GM21423 (cell line): ENCODE data around the gene NDRG3.
"Not testable (repeated sequence)": the region's sequence is repeated elsewhere in the genome, so short reads cannot be mapped to it uniquely, and the experiment has no call there.

Source experiments
- ATAC-seq: cut with Tn5 transposase; IDR thresholded peaks from one replicate; pipeline ENCODE4 v1.9.1; 2021; ENCODE audit warnings: mild to moderate bottlenecking, moderate library complexity; ENCODE audit not compliant: unreplicated experiment

Gene NDRG3

DNA sequence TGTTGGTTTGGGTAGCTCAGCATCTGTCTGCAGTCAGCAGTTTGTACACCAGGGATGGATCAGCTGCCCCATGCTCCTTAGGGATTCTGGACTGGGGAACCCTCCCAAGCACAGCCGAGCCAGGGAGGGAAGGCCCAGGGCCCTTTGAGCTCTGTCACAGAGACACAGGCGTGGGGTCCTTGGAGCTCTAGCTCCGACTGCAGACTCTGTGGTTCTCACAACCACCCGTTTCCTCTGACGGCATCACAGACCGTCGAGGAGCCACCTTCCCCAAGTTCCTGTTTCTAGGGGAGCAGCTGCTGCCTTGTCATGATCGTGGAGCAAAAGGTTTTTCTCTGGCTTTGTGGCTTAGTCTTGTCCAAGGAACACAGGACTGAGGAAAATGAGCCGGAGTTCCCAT lies 99.9 kb downstream of the NDRG3 start, which contains the start of gene SLA2:
Gene SLA2 (minus strand): TSS at position 199 of the 400 bp plus-strand sequence. CDS start 4,861 bp downstream, outside the sequence.
- no peak for ATAC-seq

DNA sequence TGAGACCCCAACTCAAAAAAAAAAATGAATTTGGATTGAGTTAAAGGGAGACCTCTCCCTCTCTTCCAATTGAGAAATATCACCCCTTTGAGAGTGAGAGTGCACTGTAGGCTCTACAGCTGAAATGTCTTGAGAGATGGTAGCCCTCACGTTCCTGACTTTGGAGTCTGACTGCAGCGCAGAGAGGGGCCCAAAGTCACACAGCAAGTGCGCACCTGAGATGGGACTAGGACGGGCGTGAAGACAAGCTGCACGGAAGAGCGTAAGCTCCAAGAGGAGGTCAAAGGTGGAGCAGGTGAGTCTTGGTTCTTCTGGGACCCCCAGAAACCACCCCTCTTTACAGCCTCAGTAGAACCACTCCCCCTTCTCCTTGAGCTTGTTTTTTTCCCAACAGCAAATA lies 100.5 kb downstream of the NDRG3 start:
- ATAC-seq, result no peak

DNA sequence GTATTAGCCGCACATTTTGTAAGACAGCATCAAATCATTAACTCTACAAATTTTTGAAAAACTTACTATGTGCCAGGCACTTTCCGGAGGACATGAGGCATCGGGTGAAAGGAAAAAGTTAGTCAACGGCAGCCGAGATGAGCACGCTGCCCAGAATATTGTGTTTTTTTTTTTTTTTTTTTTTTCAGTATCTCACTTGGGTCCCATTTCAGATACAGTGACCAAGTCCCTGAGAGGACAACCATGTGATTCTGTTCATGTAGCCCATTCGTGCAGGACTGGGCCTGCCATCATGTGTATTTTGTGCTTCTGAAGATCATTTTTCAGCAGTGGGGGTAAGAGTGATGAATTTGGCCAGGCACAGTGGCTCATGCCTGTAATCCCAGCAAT lies 101.2 kb downstream of the NDRG3 start:
- ATAC-seq, result no peak

DNA sequence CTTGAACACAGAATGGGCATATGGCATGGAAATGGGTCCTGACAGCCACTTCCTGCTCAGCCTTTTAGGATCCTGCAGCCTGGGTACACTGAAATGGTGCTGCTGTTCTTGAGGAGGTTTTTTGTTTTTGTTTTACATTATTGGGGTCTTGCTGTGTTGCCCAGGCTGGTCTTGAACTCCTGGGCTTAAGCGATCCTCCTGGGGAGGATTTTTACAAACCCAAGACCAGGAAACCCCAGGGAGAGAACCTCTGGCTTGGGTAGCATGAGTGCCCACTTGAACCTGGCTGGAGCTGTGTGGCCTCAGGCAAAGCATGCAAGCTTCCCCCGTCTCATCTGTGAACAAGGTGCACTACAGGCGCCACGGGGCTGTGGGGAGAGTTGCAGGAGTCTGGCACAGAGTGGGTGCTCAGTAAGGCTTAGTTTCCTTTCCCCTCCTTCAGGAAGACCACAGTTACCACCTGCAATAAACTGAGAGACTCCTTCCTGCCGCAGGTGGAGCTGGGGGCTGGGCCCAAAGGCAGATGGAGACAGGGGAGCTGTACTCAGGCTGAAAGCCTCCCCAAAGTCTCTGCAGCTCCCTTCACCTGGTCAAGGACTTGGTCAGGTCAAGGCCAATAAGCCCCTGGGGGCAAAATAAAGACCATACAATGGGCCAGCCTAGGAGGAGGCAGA lies 101.7 kb downstream of the NDRG3 start:
- no peak for ATAC-seq

DNA sequence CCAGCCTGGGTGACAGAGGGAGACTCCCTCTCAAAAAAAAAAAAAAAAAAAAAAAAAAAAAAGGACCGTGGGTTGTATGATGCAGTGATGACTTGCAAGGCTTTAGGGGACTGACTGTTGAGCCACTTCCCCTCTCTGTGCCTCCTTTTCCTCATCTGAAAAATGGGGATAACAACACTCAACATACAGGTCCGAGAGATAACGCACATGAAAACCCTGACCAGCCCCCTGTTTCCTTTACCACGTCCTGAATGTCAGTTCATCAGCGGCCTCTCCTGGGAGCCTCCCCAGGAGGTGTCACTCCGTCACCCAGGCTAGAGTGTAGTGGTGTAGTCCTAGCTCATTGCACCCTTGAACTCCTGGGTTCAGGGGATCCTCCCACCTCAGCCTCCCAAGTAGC lies 103.8 kb downstream of the NDRG3 start:
- ATAC-seq, result no peak

DNA sequence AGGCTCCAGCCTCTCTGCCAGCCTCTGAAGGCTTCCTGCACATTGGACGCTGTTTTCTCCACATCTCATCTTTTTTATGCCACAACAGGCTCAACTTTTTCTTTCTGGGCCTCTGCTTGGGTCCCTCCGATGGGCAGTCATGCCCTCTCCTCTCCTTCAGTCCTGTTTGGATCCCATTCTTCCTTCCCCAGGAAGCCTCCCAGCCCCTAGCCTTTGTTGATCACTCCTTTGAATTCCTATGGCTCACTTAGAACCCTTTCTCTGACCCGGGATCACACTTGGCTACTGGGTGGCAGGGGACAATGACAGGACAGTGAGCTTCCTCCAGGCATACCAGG lies 104.4 kb downstream of the NDRG3 start:
- ATAC-seq, result no peak

DNA sequence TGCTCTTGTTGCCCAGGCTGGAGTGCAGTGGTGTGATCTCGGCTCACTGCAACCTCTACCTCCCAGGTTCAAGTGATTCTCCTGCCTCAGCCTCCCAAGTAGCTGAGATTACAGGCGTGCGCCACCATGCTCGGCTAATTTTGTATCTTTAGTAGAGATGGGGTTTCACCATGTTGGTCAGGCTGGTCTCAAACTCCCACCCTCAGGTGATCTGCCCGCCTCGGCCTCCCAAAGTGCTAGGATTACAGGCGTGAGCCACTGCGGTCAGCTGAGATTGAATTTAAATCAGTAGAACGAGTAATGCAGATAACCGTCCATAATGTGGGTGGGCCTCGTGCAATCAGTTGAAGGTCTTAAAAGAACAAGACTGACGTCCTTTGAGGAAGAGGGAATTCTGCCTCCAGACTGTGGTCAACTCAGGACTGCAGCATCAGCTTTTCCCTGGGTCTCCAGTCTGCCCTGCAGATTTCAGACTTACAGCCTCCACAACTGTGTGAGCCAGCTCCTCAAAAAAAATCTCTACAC lies 107.0 kb downstream of the NDRG3 start:
- ATAC-seq, result not testable (repeated sequence)

DNA sequence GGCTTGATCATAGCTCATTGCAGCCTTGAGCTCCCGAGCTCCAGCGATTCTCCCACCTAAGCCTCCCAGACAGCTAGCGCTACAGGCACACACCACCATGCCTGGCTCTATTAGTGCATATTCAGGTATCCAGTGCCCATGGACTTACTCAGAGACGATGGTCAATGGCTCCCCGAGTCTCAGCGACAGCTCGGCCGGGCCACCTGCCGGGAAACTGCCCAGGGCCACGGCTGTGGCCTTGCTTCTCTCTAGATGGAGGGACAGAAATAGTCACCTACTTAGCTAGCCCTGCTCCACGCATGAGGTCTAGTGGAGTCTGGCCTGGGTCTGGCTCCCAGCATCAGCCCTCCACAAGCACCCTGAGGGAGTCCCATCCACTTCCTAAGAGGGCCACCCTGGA lies 111.5 kb downstream of the NDRG3 start:
- no peak for ATAC-seq

DNA sequence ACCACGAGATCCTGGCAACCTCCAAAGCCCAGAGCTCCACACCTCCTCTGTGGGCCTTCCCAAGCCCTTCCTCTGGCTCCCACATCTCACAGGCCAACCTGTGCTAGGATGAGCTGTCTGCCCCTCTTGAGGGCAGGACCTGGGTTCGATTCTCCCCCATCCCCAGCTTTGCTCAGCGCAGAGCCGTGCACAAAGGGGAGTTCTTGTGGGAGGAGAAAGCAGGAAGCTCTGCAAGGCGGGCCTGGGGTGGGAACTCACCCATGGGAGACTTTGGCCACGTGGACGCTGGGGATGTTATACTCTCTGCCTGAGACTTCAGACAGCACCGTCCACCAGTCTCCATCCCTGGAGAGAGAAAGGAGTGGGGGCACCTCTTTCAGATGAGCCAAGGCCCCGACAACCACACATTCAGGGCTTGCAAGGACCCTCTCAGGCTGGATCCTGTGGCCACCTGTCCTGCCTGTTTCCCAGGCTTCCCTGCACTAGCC lies 112.6 kb downstream of the NDRG3 start:
- ATAC-seq, result no peak

DNA sequence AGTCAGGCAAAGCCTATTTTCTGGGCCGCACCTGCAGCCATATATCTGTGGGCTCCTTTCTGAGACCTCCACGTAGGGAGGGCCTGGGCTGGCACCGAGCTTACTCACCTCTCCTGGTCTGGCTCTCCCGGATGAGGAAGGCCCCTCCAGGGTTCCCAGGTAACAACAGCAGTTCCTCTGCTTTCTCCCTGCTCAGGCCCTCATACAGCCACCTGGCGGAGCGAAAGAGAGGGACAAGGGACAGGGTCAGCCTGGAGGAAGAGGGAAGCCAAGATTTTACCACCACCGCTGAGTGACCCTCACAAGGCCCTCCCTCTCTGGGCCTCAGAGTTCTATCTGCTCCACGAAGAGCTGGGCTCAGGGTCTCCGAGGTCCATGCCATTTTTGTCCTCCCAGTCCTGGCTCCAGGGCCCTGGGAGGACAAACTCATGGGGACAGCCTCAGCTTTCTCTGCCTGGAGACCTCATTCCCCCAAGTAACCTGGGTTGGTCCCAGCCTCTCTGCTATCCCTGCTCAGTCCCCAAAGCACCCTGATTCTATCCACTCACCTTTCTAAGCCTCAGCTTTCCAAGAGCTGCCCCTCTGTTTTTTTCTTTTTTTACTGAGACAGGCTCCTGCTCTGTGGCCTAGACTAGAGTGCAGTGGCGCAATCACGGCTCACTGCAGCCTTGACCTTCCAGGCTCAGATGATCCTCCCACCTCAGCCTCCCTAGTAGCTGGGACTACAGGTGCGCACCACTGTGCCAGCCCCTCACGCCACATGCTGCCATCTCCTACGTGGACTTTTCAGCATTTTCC lies 113.2 kb downstream of the NDRG3 start:
- no peak for ATAC-seq

DNA sequence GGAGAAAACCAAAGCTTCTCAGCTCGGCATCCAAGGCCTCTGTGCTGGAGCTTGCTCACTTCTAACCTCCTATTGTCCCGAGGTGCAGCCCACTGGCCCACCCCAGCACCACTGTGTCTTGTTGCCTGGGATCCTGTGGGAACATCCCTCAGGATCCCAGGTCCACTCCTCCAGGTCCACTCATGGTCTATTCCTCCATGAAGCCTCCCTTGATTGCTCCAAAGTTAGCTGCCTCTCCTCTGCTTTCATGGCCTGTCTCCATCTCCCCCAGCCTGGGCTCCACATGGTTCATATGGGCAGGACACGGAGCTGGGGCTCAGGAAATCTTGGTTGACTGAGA lies 113.8 kb downstream of the NDRG3 start:
- ATAC-seq, result no peak

DNA sequence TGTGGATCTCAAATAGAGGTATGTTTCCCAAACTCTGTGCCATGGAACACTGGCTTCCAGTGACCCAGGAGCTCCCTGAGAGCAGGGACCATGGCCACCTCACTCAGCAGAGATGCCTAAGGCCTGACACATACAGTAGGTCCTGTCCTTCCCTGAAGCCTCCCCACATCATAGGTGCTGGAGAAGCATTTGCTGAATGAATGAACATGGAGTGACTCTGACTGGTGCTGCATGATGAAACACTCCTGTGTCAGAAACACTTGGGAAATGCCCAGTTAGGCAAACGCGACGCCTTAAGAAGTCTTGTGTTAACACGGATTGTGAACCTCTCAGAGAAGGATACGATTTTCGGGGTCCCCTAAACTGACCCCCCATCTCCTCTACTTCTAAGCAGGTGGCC lies 114.2 kb downstream of the NDRG3 start:
- no peak for ATAC-seq

DNA sequence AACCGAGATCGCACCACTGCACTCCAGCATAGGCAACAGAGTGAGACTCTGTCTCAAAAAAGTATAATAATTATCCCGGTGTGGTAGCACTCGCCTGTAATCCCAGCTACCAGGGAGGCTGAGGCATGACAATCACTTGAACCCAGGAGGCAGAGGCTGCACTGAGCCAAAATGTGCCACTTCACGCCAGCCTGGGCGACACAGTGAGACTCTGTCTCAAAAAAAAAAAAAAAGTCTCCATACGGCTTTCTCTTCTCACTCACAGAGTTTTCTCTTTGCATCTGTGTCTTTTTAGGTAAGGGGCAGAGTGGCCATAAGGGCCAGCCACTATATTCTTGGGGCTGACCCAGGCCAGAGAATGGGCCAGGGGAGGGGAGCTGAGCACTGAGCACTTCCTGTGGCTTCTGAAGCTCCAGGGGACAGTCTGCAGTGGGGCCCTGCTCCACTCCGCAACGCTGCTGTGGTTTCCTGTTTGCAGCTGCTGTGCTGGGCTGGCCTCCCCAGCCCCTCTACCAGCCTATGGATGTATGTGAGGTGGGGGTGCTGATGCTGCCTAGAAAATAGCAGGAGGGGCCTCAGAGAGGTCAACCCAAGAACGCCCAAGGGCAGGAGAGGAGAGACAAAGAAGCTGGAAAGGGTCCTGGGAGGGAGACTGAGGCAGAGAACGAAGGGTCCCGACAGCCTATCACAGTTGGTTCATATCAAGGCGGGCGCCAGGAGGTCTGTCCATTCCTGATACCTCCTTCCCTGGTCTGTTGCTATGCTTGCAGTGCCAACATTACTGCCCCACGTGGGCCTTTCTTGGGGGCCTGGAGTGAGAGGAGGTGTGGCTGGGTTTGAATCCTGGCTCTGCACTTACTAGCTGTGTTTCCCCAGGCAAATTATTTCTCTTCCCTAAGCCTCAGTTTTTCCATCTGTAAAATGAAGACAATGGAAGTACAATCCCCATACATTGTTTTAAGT lies 115.9 kb downstream of the NDRG3 start:
- ATAC-seq, result no peak

DNA sequence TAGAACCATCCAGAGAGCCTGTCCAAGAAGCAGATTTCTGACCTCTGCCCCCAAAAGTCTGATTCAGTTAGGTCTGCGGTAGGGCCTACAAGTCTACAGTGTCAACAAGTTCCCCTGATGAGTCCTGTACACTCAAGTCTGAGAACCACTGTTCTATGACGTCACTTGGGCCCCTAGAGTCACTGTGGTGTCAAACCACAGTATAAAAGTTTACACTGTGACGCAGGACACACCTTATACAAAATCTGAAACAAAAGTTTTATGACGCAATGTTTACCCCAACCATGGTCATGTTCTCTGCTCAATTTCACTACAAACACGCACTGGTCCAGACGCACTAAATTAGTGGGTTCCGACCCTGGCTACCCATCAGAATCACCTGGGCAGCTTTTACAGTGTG lies 117.8 kb downstream of the NDRG3 start:
- ATAC-seq, result no peak

DNA sequence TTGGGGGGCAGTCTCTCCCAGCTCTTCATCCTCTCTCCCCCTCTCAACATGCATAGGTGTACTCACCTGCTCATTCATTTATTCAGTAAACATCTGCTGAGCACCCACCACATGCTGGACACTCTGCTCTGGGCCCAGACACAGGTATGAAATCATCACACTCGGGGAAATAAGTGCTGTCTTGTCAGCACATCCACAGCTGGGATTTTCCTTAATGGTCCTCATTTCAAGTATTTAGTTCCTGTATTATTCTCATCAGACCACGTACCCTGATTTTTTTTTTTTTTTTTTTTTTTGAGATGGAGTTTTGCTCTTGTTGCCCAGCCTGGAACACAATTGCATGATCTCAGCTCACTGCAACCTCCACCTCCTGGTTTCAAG lies 121.0 kb downstream of the NDRG3 start:
- no peak for ATAC-seq

DNA sequence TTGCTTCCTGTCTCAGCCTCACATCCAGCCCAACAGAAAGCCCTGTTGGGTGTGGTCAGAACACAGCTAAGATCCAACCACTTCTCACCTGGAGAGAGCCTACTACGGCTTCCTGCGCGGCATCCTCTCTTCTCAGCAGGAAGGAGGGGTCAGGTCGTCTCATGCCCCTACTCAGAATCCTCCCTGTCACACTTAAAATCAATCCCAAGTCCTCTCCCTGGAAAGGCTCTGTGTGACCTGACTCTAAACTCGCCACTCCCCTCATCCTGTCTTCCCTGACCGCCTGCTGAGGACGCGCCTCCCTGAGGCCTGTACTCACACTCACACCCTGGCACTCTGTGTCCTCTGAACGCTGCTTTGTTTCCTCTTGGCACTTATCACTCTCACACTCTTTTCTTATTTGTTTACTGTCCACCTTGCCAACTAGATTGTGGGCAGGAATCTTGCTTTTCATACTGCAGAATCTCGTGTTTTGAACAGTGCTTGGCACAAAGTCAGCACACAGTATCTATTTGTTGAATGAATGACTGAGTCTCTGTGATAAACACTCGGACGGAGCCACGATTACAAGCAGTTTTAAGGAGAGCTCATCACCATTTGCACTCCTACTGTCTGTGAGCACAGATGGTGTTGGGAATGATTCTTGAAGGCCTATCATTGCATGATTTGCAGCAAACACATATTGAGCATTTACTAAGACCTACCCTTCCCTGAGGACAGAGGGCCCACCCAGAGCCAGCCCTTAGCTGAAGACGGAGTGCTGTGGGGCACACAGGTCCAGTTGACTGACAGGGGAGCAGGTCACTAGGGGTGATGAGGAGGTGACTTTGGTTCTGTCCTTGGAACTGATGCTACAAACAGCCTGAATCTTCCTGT lies 121.6 kb downstream of the NDRG3 start:
- no peak for ATAC-seq

DNA sequence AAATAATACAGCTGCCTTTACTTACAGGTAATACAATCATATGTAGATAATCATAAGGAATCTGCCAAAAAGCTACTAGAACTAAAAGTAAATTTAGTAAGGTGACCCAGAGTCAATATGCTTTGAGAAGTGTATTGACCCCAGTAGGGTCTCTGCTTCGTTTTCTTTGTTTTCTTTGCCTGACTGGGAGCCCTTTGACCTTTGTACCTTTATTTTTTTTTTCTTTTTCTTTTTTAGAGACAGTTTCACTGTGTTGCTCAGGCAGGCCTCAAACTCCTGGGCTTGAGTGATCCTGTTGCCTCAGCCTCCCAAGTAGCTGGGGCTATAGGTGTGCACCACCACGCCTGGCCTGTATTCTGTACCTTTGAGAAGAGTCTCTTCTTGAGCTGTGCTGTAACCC lies 122.4 kb downstream of the NDRG3 start:
- no peak for ATAC-seq

DNA sequence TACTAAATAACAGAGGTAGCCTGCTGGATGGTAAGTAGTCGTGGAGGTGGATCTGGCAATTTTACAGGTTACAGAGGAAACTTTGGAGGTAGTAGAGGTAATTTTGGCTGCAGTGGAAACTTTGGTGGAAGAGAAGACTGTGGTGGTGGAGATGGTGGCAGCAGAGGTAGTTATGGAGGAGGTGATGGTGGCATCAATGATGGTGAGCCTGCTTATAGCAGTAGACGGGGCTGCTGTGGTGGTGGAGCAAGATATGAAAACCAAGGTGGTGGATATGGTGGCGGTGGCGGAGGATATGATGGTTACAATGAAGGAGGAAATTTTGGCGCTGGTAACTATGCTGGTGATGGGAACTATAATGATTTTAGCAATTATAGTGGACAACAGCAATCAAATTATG lies 125.0 kb downstream of the NDRG3 start:
- ATAC-seq, result no peak

DNA sequence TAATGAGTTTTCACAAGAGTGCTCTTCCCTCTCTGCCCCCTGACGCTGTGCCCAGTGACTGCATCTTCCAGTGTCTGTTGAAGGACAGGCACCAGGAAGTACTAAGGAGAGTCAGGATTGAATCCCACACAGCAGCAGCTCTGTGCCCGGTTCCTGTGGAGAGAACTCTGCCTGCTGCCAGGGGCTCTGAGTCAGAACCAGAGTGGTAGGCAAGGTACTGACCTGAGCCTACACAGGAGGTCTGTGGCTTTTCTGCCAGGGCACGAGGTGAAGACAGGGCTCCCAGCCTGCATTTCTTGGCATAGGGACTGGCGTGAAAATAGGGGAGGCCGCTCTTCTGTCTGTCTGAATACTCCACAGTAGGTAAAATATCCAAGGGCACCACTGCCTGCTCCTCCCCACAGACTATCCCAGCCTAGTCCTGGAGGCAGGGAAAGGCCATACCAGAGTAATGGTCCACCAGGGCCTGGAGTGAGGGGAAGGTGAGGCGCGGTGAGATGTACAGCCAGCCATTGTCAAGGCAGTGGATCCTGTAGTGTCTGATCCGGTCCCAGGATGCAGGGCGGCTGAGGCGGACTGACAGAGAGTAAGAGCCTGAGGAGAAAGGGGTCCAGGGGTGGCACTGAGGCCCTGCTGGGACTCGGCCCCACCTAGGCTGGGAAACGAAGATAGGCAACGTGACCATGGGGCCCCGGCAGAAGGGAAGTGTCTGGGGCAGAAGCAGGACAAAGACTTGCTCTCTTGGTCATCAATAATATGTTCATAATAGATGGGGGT lies 130.9 kb downstream of the NDRG3 start:
- no peak for ATAC-seq

DNA sequence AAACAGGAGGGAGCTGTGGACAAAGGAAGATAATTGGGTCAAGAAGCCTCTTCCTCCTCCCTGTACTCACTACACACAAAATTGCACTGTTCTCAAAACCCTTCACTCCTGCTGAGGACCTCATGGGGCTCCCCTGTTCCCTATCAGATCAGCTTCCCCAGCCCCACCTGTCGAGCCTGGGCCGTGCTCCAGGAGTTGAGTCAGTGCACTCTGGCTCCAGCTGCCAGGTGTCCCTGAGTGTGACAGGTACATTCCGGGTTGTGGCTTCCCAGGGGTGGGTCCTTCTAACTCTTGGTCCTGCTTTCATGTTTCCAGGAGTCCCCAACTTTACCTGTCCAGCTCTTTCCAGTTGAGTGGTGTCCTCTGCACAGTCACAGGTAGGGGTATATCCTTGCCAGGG lies 131.9 kb downstream of the NDRG3 start:
- ATAC-seq, result no peak
